ENCODE data around the gene ADAMTS12. TPM values are rescaled to one million over a fixed set of nuclear protein-coding genes. Genes with fewer than 3 reads are reported as not detected.
"Not testable (repeated sequence)": the region's sequence is repeated elsewhere in the genome, so short reads cannot be mapped to it uniquely, and the experiment has no call there.

Gene ADAMTS12
- total RNA-seq, 1 donor from 2014 or later: 32.1 TPM

GRCh38 chr5:33556330-33557328 is 335.2 kb downstream of the ADAMTS12 start:
- Mint-ChIP-seq H3K36me3 (peaks cover 9% of the 10 kb centered on the region), H3K27me3 (no peaks in the 10 kb centered on the region), H3K27ac (no peak overlapping the region), H3K4me1 (ENCODE audit: unreplicated experiment) (peaks cover 13% of the 10 kb centered on the region), H3K4me3 (no peak overlapping the region), H3K9me3 (no peaks in the 10 kb centered on the region)
- no peak for DNase-seq (ENCODE audit: extremely low spot score, unreplicated experiment)
- no peak for TF ChIP-seq CTCF (conservative IDR thresholded peaks at IDR 0.05)

GRCh38 chr5:33549982-33550567 is 341.7 kb downstream of the ADAMTS12 start:
- no peak for DNase-seq (ENCODE audit: extremely low spot score, unreplicated experiment)
- Mint-ChIP-seq H3K36me3 (peaks cover 18% of the 10 kb centered on the region), H3K9me3 (no peaks in the 10 kb centered on the region), H3K27me3 (no peaks in the 10 kb centered on the region), H3K4me3 (no peak overlapping the region), H3K27ac (no peak overlapping the region), H3K4me1 (ENCODE audit: unreplicated experiment) (no peaks in the 10 kb centered on the region)
- TF ChIP-seq CTCF (conservative IDR thresholded peaks at IDR 0.05): no peak

- H3K27ac Mint-ChIP-seq, H3K36me3 Mint-ChIP-seq: not testable (repeated sequence)
Measured at GRCh38 chr5:33539790-33540189, 352.0 kb downstream of the ADAMTS12 start.

GRCh38 chr5:33539212-33539611 is 352.6 kb downstream of the ADAMTS12 start:
- peaks cover 5% of the 10 kb centered on the region for H3K36me3 Mint-ChIP-seq
- DNase-seq (ENCODE audit: extremely low spot score, unreplicated experiment): no peak
- no peaks in the 10 kb centered on the region for H3K27me3 Mint-ChIP-seq
- H3K9me3 Mint-ChIP-seq: no peaks in the 10 kb centered on the region
- no peak for TF ChIP-seq CTCF (conservative IDR thresholded peaks at IDR 0.05)
- H3K4me1 Mint-ChIP-seq (ENCODE audit: unreplicated experiment): no peaks in the 10 kb centered on the region
- no peak overlapping the region for H3K4me3 Mint-ChIP-seq
- H3K27ac Mint-ChIP-seq: no peak overlapping the region

More at GRCh38 chr5:33539790-33540189, 352.0 kb downstream of the ADAMTS12 start:
- H3K4me3 Mint-ChIP-seq; H3K9me3 Mint-ChIP-seq; H3K4me1 Mint-ChIP-seq (ENCODE audit: unreplicated experiment); H3K27me3 Mint-ChIP-seq; DNase-seq (ENCODE audit: extremely low spot score, unreplicated experiment): not testable (repeated sequence)

- H3K9me3 Mint-ChIP-seq: no peaks in the 10 kb centered on the region
- TF ChIP-seq CTCF (conservative IDR thresholded peaks at IDR 0.05): no peak
- DNase-seq (ENCODE audit: extremely low spot score, unreplicated experiment): no peak
- no peaks in the 10 kb centered on the region for H3K27me3 Mint-ChIP-seq
- H3K4me3 Mint-ChIP-seq: no peak overlapping the region
- no peak overlapping the region for H3K27ac Mint-ChIP-seq
- no peaks in the 10 kb centered on the region for H3K4me1 Mint-ChIP-seq (ENCODE audit: unreplicated experiment)
- H3K36me3 Mint-ChIP-seq: peaks cover 5% of the 10 kb centered on the region
Measured at GRCh38 chr5:33538201-33538600, 353.6 kb downstream of the ADAMTS12 start.

GRCh38 chr5:33537240-33537639 is 354.6 kb downstream of the ADAMTS12 start:
- peaks cover 5% of the 10 kb centered on the region for H3K36me3 Mint-ChIP-seq
- DNase-seq (ENCODE audit: extremely low spot score, unreplicated experiment): no peak

More at GRCh38 chr5:33537240-33537639, 354.6 kb downstream of the ADAMTS12 start:
- Mint-ChIP-seq H3K27me3 (no peaks in the 10 kb centered on the region), H3K4me1 (ENCODE audit: unreplicated experiment) (no peaks in the 10 kb centered on the region), H3K27ac (no peak overlapping the region), H3K4me3 (no peak overlapping the region), H3K9me3 (no peaks in the 10 kb centered on the region)
- no peak for TF ChIP-seq CTCF (conservative IDR thresholded peaks at IDR 0.05)

Measured in type B pancreatic cell (in vitro differentiated cells).